Right ventricle myocardium superior (tissue), 1 donor: Measurements from ENCODE around the gene SLC37A1. TPM values are rescaled to one million over a fixed set of nuclear protein-coding genes. Genes with fewer than 3 reads are reported as not detected.
A peak's percentile ranks its signal among the peaks of the same experiment; 100 is the strongest.

Experiments
- ATAC-seq: fragments of 200-7000 bp; cut with Tn5 transposase; one replicate; pipeline ENCODE4 v1.9.1; 2020; ENCODE audit warnings: mild to moderate bottlenecking; ENCODE audit not compliant: poor library complexity
- DNase-seq: peaks from one replicate; pipeline ENCODE4 v3.0.0-alpha.2; 2020
- intact Hi-C: fragments of 100-400 bp; cut with DNase I; formaldehyde crosslinking; loops from one replicate; pipeline ENCODE4 v1.11.2; 2022
- total RNA-seq: library from RNA; stranded (reverse); fragmentation: NEBNext Ultra II Directional; extraction: Animal tissue kit (Norgen Biotek cat#: 25700); gene quantifications from one replicate; pipeline ENCODE4 v1.2.1, GENCODE V29; 2021
- donor health status: DM: no; HTN: yes; CAD: no; lungs with severe emphysema.

SLC37A1 gene
- total RNA-seq, 1 donor from 2014 or later: 3.8 TPM

- intact Hi-C loops: no loop called here
- no peak for ATAC-seq
- no peak for DNase-seq
Measured at GRCh38 chr21:42537106-42537742, 23.6 kb downstream of the SLC37A1 start.

GRCh38 chr21:42538479-42539275 lies 25.0 kb downstream of the SLC37A1 start:
- ATAC-seq: no peak
- intact Hi-C loops: no loop called here
- no peak for DNase-seq

GRCh38 chr21:42539342-42539741 lies 25.7 kb downstream of the SLC37A1 start:
- ATAC-seq (no peak), DNase-seq (no peak)
- intact Hi-C loops: no loop called here

DNA sequence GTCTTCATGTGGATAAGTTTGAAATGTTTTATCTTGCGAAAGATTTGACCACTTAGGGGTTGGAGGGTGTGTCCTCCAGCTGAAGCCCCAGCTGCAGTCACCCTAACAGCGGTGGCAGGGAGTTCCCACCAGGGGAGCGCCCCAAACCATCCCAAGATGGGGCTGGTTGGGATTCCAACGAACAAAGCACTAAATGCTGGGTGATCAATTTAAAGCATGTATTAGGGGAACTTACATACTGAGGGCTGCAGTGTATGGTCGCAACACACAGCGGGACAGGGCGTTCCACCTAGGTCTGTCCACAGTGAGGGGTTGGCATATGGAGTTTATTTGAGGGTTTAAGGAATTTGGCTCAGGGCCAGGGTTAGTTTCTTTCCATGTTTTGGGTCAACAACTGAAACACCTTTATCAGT lies 26.3 kb downstream of the SLC37A1 start:
- intact Hi-C loops: no loop called here
- DNase-seq: no peak

DNA sequence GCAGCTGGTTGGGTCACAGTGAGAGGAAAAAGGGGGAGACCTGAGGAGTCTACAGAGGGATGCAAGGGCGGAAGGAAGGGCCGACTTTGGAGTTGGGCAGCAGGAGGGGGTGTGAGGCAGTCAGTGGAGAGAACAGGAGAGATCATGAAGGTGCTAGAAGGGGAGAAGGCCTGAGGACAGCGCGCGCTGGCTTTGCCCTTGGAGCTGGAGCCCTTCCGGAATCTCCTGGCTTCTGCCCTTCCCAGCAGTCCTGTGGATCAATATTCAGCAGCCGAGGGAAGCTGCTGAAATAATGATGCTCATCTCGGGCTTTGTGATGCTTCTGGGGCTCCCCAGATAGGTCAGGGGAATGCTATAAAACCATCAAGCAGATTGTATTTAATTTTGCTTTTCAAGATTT lies 26.7 kb downstream of the SLC37A1 start:
- peak; percentile 24 for DNase-seq
- intact Hi-C loops: no loop called here
- no peak for ATAC-seq

More for the DNA sequence above, 26.3 kb downstream of the SLC37A1 start:
- ATAC-seq: no peak

DNA sequence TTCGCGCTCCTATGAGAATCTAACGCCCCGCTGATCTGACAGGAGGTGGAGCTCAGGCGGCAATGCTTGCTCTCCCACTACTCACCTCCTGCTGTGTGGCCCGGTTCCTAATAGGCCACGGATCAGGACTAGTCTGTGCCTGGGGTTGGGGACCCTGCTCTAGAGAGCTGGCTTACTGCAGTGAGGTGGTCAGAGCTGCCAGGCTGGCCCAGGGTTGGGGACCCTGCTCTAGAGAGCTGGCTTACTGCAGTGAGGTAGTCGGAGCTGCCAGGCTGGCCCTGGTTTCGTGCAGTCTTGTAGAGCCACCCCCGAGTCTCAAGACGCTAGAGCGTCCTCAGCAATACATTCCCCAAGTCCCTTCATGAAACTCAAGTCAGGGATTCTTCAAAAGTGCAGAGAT lies 27.5 kb downstream of the SLC37A1 start:
- DNase-seq (peak; percentile 24), ATAC-seq (no peak)
- intact Hi-C loops: no loop called here

- DNase-seq (no peak), ATAC-seq (no peak)
- intact Hi-C loops: no loop called here
Measured at GRCh38 chr21:42541618-42542017, 28.0 kb downstream of the SLC37A1 start.

GRCh38 chr21:42542196-42542595 lies 28.5 kb downstream of the SLC37A1 start:
- intact Hi-C loops: no loop called here
- ATAC-seq (no peak), DNase-seq (peak; percentile 20)

GRCh38 chr21:42542596-42542995 lies 28.9 kb downstream of the SLC37A1 start:
- DNase-seq (peak; percentile 10), ATAC-seq (no peak)
- intact Hi-C loops: no loop called here

- DNase-seq: no peak
- no peak for ATAC-seq
- intact Hi-C loops: no loop called here
Measured at GRCh38 chr21:42543106-42543847, 29.6 kb downstream of the SLC37A1 start.

- DNase-seq (no peak), ATAC-seq (no peak)
- intact Hi-C loops: no loop called here
Measured at GRCh38 chr21:42544544-42544943, 30.9 kb downstream of the SLC37A1 start.

- ATAC-seq: no peak
- intact Hi-C loops: no loop called here
Measured at GRCh38 chr21:42545317-42545716, 31.7 kb downstream of the SLC37A1 start.

DNA sequence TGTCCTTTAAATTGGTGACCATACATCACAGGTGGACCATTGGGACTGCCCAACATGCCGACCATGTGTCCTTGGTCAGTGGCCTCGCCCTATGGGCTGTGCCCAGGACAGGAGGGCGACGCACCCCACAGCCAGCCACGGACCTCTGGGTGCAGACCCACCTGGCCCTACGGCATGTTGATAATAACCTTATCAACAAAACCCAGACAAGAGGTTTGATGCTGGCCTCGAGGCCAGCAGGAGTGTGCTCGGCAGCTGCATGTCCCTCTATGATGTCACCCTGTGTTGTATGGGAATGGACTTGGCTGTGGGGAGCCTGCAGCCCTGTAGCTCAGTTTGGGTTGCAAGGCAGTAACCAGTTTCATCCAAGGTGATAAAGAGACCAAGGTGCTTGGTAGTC lies 32.1 kb downstream of the SLC37A1 start:
- ATAC-seq (no peak), DNase-seq (no peak)
- intact Hi-C loops: no loop called here

More at GRCh38 chr21:42545317-42545716, 31.7 kb downstream of the SLC37A1 start:
- no peak for DNase-seq

DNA sequence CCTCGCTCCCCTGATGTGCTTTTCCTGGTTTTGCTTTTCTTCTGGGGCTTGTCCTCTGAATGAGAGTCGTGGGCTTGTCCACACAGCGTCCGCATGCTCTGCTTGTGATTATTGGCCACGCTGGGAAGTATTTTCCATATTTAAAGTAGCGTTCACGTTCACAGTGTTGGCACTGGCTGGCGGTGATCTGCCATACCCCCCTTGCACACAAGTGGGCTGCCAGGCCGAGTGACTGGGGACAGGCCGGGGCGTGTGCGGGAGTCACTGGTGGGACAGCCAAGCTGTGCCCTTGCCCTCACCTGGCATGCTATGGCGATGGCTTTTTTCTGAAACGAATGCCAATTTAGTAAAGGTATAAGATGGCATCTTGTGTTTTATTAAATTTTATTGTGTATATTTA lies 32.8 kb downstream of the SLC37A1 start:
- ATAC-seq: no peak
- peak; percentile 8 for DNase-seq
- intact Hi-C loops: no loop called here

DNA sequence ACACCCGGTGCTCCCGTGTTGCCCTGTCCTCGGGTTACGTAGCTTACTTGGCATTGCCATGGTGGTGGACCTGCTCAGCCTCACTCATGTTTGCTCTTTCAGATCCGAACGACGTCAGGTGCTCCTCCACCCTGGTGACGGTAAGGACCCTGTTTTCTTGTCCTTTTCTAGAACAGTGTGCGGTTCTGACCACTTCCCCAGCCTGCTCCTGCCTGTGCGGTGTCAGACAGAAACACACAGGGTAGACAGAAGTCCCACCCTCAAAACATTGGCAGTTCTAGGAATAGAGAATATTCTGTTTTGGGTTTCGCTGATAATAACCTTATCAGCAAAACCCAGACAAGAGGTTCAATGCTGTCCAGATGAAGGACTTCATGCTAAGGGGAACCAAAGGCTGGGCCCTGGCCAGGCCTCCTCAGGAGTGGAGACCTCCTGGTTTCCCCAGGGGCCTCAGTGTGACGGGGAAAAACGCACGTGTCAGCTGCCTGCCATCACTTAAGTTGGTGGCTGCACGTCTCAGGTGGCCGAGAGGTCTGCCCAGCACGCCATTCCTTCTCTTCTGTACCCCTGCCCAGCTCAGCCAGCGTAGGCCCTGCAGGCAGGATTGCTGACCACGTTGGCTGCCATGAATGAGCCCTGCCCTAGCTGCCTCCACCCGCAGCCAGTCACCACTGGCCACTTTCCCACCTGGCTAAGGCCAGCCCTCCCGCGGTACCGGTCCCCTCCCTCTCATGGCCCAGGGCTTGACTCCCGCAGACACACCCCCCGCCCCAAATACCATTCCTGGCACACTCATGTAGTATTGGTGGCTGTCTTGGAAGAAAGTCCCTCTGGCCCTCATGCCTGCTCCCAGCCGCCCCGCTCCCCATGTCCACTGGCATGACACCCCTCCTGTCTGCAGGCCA lies 33.6 kb downstream of the SLC37A1 start:
- peak; percentile 20 for DNase-seq
- ATAC-seq: no peak
- intact Hi-C loops: no loop called here

- intact Hi-C loops: no loop called here
- ATAC-seq (no peak), DNase-seq (no peak)
Measured at GRCh38 chr21:42547906-42548365, 34.3 kb downstream of the SLC37A1 start.

DNA sequence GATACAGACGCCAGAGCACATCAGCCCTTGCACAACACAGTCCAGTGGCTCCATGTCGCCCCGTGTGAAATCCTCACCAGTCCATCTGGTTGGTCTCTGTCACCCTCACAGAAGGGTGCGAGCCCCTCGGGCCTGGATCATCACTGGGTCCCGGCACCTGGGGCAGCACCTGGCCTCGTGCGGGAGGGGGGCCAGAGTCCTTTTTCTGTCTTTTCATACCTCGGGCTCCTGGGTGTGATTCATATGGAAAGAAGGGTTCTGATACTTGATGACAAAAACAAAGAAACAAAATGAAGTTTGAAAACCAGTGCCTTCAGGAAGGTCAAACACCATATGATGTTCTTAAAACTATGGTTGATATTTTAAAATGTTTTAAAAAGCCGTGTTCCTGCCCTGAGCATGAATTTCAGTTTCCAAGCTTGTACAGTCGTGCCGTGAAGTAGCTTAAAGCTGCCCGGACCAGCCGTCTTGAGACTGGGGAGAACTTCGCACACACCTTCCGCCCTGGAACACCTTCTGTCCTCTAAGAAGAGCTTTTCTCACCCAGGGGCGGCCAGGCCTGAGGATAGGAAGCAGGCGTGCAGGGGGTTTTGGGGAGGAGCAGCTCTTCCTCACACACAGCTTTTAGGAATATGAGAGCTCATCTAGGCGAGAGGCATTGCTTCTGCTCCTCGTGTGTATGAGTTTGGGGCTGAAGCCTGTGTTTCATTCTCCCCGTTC lies 35.2 kb downstream of the SLC37A1 start:
- no peak for DNase-seq
- intact Hi-C loops: no loop called here
- no peak for ATAC-seq

- no peak for ATAC-seq
- intact Hi-C loops: no loop called here
- DNase-seq: no peak
Measured at GRCh38 chr21:42550817-42551216, 37.2 kb downstream of the SLC37A1 start.
